Measurements from ENCODE around the gene ZNF407.
"Not testable (repeated sequence)": the region's sequence is repeated elsewhere in the genome, so short reads cannot be mapped to it uniquely, and the experiment has no call there.

DNA sequence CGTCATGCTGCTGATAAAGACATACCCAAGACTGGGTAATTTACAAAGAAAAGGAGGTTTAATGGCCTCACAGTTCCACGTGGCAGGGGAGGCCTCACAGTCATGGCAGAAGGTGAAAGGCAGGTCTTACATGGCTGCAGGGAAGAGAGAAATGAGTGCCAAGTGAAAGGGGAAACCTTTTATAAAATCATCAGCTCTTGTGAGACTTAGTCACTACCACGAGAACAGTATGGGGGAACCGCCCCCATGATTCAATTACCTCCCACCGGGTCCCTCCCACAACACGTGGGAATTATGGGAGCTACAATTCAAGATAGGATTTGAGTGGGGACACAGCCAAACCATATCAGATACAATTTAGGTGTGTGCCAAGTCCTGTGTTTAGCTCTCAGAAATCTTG, 506.4 kb downstream of the ZNF407 start:
- TF ChIP-seq, protein P1, sequence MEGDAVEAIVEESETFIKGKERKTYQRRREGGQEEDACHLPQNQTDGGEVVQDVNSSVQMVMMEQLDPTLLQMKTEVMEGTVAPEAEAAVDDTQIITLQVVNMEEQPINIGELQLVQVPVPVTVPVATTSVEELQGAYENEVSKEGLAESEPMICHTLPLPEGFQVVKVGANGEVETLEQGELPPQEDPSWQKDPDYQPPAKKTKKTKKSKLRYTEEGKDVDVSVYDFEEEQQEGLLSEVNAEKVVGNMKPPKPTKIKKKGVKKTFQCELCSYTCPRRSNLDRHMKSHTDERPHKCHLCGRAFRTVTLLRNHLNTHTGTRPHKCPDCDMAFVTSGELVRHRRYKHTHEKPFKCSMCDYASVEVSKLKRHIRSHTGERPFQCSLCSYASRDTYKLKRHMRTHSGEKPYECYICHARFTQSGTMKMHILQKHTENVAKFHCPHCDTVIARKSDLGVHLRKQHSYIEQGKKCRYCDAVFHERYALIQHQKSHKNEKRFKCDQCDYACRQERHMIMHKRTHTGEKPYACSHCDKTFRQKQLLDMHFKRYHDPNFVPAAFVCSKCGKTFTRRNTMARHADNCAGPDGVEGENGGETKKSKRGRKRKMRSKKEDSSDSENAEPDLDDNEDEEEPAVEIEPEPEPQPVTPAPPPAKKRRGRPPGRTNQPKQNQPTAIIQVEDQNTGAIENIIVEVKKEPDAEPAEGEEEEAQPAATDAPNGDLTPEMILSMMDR (IDR thresholded peaks at IDR 0.05; ENCODE audit: low read depth, low read length, missing input control): not testable (repeated sequence)
- not testable (repeated sequence) for TF ChIP-seq SP1, ATF3, ZBTB33, RAD21, MAX, YY1 (IDR thresholded peaks at IDR 0.05)
